SIG-M5 treated with dmso at 0.1 percent for 504 hours (cell line): Measurements from ENCODE around the gene KIF2A.
A peak's percentile ranks its signal among the peaks of the same experiment; 100 is the strongest.

Experiments used
- DNase-seq: peaks from one replicate; lab custom pipeline; 2025; ENCODE audit not compliant: unreplicated experiment; lab: John Stamatoyannopoulos, UW

The KIF2A gene

GRCh38 chr5:62305715-62306322, at the start of gene KIF2A:
Gene KIF2A (plus strand): TSS chr5:62306206. CDS start chr5:62306473, 267 bp downstream.
- peak; percentile 91 for DNase-seq

GRCh38 chr5:62257020-62257367, 49.0 kb upstream of the KIF2A start:
- no peak for DNase-seq

GRCh38 chr5:62258654-62259053, 47.4 kb upstream of the KIF2A start:
- DNase-seq = no peak

GRCh38 chr5:62259699-62260250, 46.2 kb upstream of the KIF2A start:
- DNase-seq = no peak

GRCh38 chr5:62260513-62260912, 45.5 kb upstream of the KIF2A start:
- DNase-seq = peak; percentile 81

- no peak for DNase-seq
These were observed 42.6 kb upstream of the KIF2A start for GRCh38 chr5:62263401-62263800.

GRCh38 chr5:62265648-62266112, 40.3 kb upstream of the KIF2A start:
- no peak for DNase-seq

GRCh38 chr5:62266573-62266972, 39.4 kb upstream of the KIF2A start:
- DNase-seq = no peak

- peak; percentile 28 for DNase-seq
These were observed 37.8 kb upstream of the KIF2A start for GRCh38 chr5:62268234-62268633.

GRCh38 chr5:62268792-62269191, 37.2 kb upstream of the KIF2A start:
- peak; percentile 5 for DNase-seq

GRCh38 chr5:62271370-62271769, 34.6 kb upstream of the KIF2A start:
- no peak for DNase-seq

- DNase-seq = no peak
These were observed 34.1 kb upstream of the KIF2A start for GRCh38 chr5:62271870-62272269.

GRCh38 chr5:62273687-62274086, 32.3 kb upstream of the KIF2A start:
- no peak for DNase-seq

GRCh38 chr5:62275581-62275980, 30.4 kb upstream of the KIF2A start:
- DNase-seq = no peak

- DNase-seq = no peak
These were observed 24.6 kb upstream of the KIF2A start for GRCh38 chr5:62281411-62281810.

GRCh38 chr5:62282064-62282463, 23.9 kb upstream of the KIF2A start:
- DNase-seq = no peak

GRCh38 chr5:62283005-62283404, 23.0 kb upstream of the KIF2A start:
- no peak for DNase-seq

- DNase-seq = no peak
These were observed 22.1 kb upstream of the KIF2A start for GRCh38 chr5:62283861-62284260.

GRCh38 chr5:62284946-62285891, 20.8 kb upstream of the KIF2A start:
- no peak for DNase-seq

GRCh38 chr5:62286834-62287233, 19.2 kb upstream of the KIF2A start:
- no peak for DNase-seq

GRCh38 chr5:62287237-62287636, 18.8 kb upstream of the KIF2A start:
- DNase-seq = no peak

GRCh38 chr5:62288118-62288517, 17.9 kb upstream of the KIF2A start:
- no peak for DNase-seq
